ENCODE results near the gene SLC25A29.

- TF ChIP-seq CTCF (optimal IDR thresholded peaks at IDR 0.05 in 1 of 3, IDR thresholded peaks at IDR 0.05 in 1 of 3, conservative IDR thresholded peaks at IDR 0.05 in 1 of 3; ENCODE audit: extremely low read depth in 1 of 3, insufficient read depth in 2 of 3, low read length in 3 of 3) (no peak), EZH2 (IDR thresholded peaks at IDR 0.05; ENCODE audit: low read length) (no peak)
Measured at GRCh38 chr14:100323942-100324307, 17.7 kb upstream of the SLC25A29 start.
